ENCODE data around the gene CSTPP1.
"Not testable (repeated sequence)": the region's sequence is repeated elsewhere in the genome, so short reads cannot be mapped to it uniquely, and the experiment has no call there.

The CSTPP1 gene

GRCh38 chr11:46912526-46913150 is 23.9 kb upstream of the CSTPP1 start:
- DNase-seq (ENCODE audit: low read depth), result no peak

- no peak for DNase-seq (ENCODE audit: low read depth)
These were observed 23.1 kb upstream of the CSTPP1 start for GRCh38 chr11:46913484-46913883.

- DNase-seq (ENCODE audit: low read depth), result no peak
These were observed 22.2 kb upstream of the CSTPP1 start for GRCh38 chr11:46914363-46914762.

- no peak for DNase-seq (ENCODE audit: low read depth)
These were observed 21.7 kb upstream of the CSTPP1 start for GRCh38 chr11:46914910-46915309.

- DNase-seq (ENCODE audit: low read depth), result no peak
These were observed 20.1 kb upstream of the CSTPP1 start for GRCh38 chr11:46916286-46917108.

- no peak for DNase-seq (ENCODE audit: low read depth)
These were observed 19.3 kb upstream of the CSTPP1 start for GRCh38 chr11:46917109-46917761.

- DNase-seq (ENCODE audit: low read depth), result no peak
These were observed 18.8 kb upstream of the CSTPP1 start for GRCh38 chr11:46917762-46918082.

GRCh38 chr11:46918083-46918787 is 18.3 kb upstream of the CSTPP1 start, which contains the start of gene LRP4:
TSS of gene LRP4 (minus strand) at chr11:46918550. CDS start at chr11:46918379, 171 bp downstream.
- peak; percentile 10 for DNase-seq (ENCODE audit: low read depth)

GRCh38 chr11:46918788-46919513 is 17.6 kb upstream of the CSTPP1 start:
- DNase-seq (ENCODE audit: low read depth), result no peak

GRCh38 chr11:46920755-46921154 is 15.8 kb upstream of the CSTPP1 start:
- no peak for DNase-seq (ENCODE audit: low read depth)

- not testable (repeated sequence) for DNase-seq (ENCODE audit: low read depth)
These were observed 8.6 kb upstream of the CSTPP1 start for GRCh38 chr11:46927928-46928327.

- DNase-seq (ENCODE audit: low read depth), result not testable (repeated sequence)
These were observed 7.9 kb upstream of the CSTPP1 start for GRCh38 chr11:46928701-46929100.

- no peak for DNase-seq (ENCODE audit: low read depth)
These were observed 6.5 kb upstream of the CSTPP1 start for GRCh38 chr11:46930089-46930488.

- no peak for DNase-seq (ENCODE audit: low read depth)
These were observed 5.6 kb downstream of the CSTPP1 start for GRCh38 chr11:46942172-46942571.

- no peak for DNase-seq (ENCODE audit: low read depth)
These were observed 8.0 kb downstream of the CSTPP1 start for GRCh38 chr11:46944356-46945075.

GRCh38 chr11:46947399-46948077 is 11.0 kb downstream of the CSTPP1 start:
- no peak for DNase-seq (ENCODE audit: low read depth)

GRCh38 chr11:46948378-46949131 is 12.0 kb downstream of the CSTPP1 start:
- DNase-seq (ENCODE audit: low read depth), result no peak

GRCh38 chr11:46949297-46949696 is 12.7 kb downstream of the CSTPP1 start:
- no peak for DNase-seq (ENCODE audit: low read depth)

GRCh38 chr11:46951864-46952263 is 15.3 kb downstream of the CSTPP1 start:
- DNase-seq (ENCODE audit: low read depth), result no peak

- DNase-seq (ENCODE audit: low read depth), result no peak
These were observed 16.0 kb downstream of the CSTPP1 start for GRCh38 chr11:46952553-46952952.
